Psoas muscle (tissue), 8 donors: ENCODE results near the gene EVI5L. TPM values are rescaled to one million over a fixed set of nuclear protein-coding genes. Genes with fewer than 3 reads are reported as not detected.

Experiments
- ATAC-seq, 4 donors: fragments of 200-7000 bp; cut with Tn5 transposase; one replicate each; pipeline ENCODE4 v1.9.1; 2020; ENCODE audit warnings: moderate library complexity in 3 of 4, mild to moderate bottlenecking in 2 of 4
- DNase-seq, 2 donors: peaks; one replicate each; pipeline ENCODE4 v3.0.0-alpha.2; 2020
- H3K27ac ChIP-seq: fragments of 200-600 bp; one replicate; pipeline ENCODE4 v1.8.0; 2022
- H3K27me3 ChIP-seq, 3 donors: fragments of 200-600 bp in 1 of 3; one replicate each; pipeline versions ENCODE4 v1.6.1 to v1.8.0; 2013 to 2022; ENCODE audit warnings: low read length in 2 of 3, mild to moderate bottlenecking in 2 of 3, moderate library complexity in 1 of 3; ENCODE audit not compliant: insufficient read depth in 3 of 3
- H3K36me3 ChIP-seq, 2 donors: fragments of 200-600 bp in 1 of 2; one replicate each; pipeline versions ENCODE4 v1.6.1 to v1.8.0; 2013 to 2022; ENCODE audit warnings: low read depth in 1 of 2, mild to moderate bottlenecking in 1 of 2, moderate library complexity in 1 of 2; ENCODE audit not compliant: insufficient read depth in 1 of 2
- H3K4me1 ChIP-seq: fragments of 200-600 bp; one replicate; pipeline ENCODE4 v1.8.0; 2022
- H3K4me3 ChIP-seq: fragments of 200-600 bp; one replicate; pipeline ENCODE4 v1.8.0; 2022; ENCODE audit warnings: mild to moderate bottlenecking
- H3K9me3 ChIP-seq: fragments of 200-600 bp; one replicate; pipeline ENCODE4 v1.8.0; 2022
- WGBS, 3 donors: extraction: QIAGEN DNeasy Blood & Tissue Kit; methylation state at CpG; one replicate each; pipeline versions ENCODE4 v1.1.6 to v1.1.7; 2013; 5-methylcytosine and 5-hydroxymethylcytosine counted together
- intact Hi-C, 2 donors: fragments of 100-400 bp; cut with DNase I; formaldehyde crosslinking; loops; one replicate each; pipeline versions ENCODE4 v1.11.0 to v1.14.2; 2022
- polyA plus RNA-seq, 3 donors: library from polyadenylated mRNA; stranded (reverse); fragments of 200-250 nt; gene quantifications; one replicate each; pipeline ENCODE4 v1.2.3, GENCODE V29; 2013
- total RNA-seq, 4 donors: library from RNA; stranded (reverse); fragmentation: NEBNext Ultra II Directional in 2 of 4; extraction: Animal tissue kit (Norgen Biotek cat#: 25700) in 2 of 4; gene quantifications; one replicate each; pipeline versions ENCODE4 v1.2.1 to v1.2.4, GENCODE V29; 2021 to 2023
- TF ChIP-seq, protein P1 (sequence below): fragments of 200-600 bp; IDR thresholded peaks from one replicate; pipeline ENCODE4 v1.8.0; 2022; ENCODE audit warnings: antibody characterized with exemption
- donor health status: healthy with polysubstance abuse.
- donor health status: DM: no; HTN: no; CAD: no; lungs with moderate emphysema.
- donor health status: Bipolar disorder and iron deficiency.
- donor health status: healthy.
- donor health status: DM: yes; HTN: yes; CAD: no.
- donor health status: DM: no; HTN: no; CAD: no.
- donor health status: DM: no; HTN: no; CAD: no.
- donor health status: DM: yes; HTN: yes; CAD: no.

The EVI5L gene
- total and polyA plus RNA-seq, 7 donors, result 5.8 to 25.9 (median 13.9) TPM

DNA sequence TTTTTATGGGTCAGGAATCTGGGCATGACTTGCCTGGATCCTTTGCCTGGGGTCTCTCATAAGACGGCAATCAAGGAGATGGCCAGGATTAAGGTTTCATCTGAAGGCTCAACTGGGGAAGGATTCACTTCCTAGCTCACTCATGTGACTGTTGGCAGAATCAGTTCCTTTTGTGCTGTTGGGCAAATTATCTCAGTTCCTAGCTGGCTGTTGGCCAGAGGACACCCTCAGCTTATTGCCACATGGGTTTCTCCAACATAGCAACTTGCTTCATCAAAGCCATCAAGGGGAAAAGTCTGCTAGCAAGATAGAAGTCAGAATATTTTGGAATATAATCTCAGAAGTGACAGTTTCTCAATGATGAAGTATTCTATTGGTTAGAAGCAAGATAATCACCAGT, 12.2 kb upstream of the EVI5L start:
- WGBS, 3 donors, result 83 to 86% (median 84%) methylated on average over 1 of the region's 1 CpG
- peaks cover 0 to 17% (median 0%) of the 10 kb centered on the region in 3 donors for H3K27me3 ChIP-seq

DNA sequence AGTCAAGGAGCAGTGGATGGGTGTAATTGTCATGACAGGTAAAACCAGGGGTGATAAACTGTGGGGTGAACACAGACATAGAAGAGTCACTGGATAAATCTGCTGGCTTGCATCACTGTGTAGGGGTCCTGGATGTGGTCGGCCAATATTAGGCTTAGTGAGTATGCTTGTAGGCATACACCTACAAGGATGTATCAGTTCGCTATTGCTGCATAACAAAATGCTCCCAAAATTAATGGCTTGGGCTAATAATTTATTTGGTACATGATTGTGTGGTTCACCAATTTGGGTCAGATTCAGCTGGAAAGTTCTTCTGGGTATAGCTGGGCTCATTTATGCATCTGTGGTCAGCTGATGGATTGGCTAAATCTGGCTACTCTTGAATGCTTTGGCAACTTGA, 11.2 kb upstream of the EVI5L start:
- no peak overlapping the region for H3K27ac ChIP-seq
- peaks cover 4% of the 10 kb centered on the region for H3K9me3 ChIP-seq
- TF ChIP-seq, protein P1, sequence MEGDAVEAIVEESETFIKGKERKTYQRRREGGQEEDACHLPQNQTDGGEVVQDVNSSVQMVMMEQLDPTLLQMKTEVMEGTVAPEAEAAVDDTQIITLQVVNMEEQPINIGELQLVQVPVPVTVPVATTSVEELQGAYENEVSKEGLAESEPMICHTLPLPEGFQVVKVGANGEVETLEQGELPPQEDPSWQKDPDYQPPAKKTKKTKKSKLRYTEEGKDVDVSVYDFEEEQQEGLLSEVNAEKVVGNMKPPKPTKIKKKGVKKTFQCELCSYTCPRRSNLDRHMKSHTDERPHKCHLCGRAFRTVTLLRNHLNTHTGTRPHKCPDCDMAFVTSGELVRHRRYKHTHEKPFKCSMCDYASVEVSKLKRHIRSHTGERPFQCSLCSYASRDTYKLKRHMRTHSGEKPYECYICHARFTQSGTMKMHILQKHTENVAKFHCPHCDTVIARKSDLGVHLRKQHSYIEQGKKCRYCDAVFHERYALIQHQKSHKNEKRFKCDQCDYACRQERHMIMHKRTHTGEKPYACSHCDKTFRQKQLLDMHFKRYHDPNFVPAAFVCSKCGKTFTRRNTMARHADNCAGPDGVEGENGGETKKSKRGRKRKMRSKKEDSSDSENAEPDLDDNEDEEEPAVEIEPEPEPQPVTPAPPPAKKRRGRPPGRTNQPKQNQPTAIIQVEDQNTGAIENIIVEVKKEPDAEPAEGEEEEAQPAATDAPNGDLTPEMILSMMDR, result no peak
- no peaks in the 10 kb centered on the region for H3K4me1 ChIP-seq
- no peak overlapping the region for H3K4me3 ChIP-seq
- ATAC-seq (no peak), DNase-seq (no peak)
- WGBS, 3 donors, result 48 to 81% (median 80%) methylated on average over 2 of the region's 2 CpGs
- intact Hi-C loops, result loop anchor here in 1 of 2 donors (10.0 kb wide), 1 partner anchor 464 kb away; no protein-coding TSS in a partner anchor
- H3K27me3 ChIP-seq, result peaks cover 0 to 19% (median 0%) of the 10 kb centered on the region in 3 donors
- H3K36me3 ChIP-seq, result no peaks in the 10 kb centered on the region

More for the DNA sequence above, 12.2 kb upstream of the EVI5L start:
- Histone ChIP-seq H3K4me1 (no peaks in the 10 kb centered on the region), H3K9me3 (peaks cover 4% of the 10 kb centered on the region), H3K36me3 (no peaks in the 10 kb centered on the region), H3K27ac (no peak overlapping the region), H3K4me3 (no peak overlapping the region)
- TF ChIP-seq, protein P1, result no peak
- intact Hi-C loops, result loop anchor here in 1 of 2 donors (10.0 kb wide), 1 partner anchor 463 kb away; no protein-coding TSS in a partner anchor
- ATAC-seq, result no peak
- no peak for DNase-seq

DNA sequence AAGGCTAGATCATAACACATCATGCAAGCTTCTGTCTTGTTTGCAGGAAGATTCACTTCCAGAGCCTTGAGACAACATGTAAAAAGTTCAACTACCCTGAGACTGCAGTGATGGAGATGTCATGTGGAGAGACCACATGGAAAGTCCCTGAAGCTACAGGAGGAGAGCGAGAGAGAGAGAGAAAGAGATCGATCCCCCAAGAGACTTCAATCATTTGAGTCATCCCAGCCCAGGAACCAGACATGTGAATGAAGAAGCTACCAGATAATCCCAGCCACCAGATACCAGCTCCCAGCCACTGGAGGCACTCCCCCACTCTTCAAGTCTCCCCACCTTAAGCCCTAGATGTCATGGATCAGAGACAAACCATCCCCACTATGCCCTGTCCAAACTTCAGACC, 10.7 kb upstream of the EVI5L start:
- Histone ChIP-seq H3K27me3 (peaks cover 0 to 21% (median 0%) of the 10 kb centered on the region in 3 donors), H3K9me3 (peaks cover 4% of the 10 kb centered on the region), H3K27ac (no peak overlapping the region), H3K4me3 (no peak overlapping the region), H3K36me3 (no peaks in the 10 kb centered on the region), H3K4me1 (no peaks in the 10 kb centered on the region)
- intact Hi-C loops, result loop anchor here in 1 of 2 donors (10.0 kb wide), 1 partner anchor 465 kb away; no protein-coding TSS in a partner anchor
- 66 to 74% (median 68%) methylated on average over 2 of the region's 2 CpGs for WGBS, 3 donors
- TF ChIP-seq, protein P1, result no peak
- ATAC-seq, result no peak
- no peak for DNase-seq

DNA sequence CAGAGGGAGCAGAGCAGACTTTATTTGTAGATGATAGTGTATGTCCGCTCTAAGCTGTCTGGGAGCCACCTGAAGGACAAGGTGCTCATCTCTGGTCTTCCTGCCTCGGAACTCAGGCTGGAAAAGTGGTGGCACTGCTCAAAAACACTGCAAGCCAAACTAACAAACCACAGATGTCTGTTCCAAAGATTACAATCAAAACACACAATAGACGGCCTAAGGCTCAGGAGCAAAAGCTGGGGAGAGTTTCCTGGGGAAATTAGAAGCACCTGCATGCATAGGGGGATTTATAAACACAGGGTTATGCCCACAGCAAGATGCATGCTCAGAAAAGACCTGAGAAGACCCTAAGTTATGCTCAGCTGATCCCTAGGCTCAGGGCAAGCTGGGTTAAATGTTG, 9.4 kb upstream of the EVI5L start:
- no peaks in the 10 kb centered on the region for H3K4me1 ChIP-seq
- ATAC-seq (no peak), DNase-seq (no peak)
- peaks cover 4% of the 10 kb centered on the region for H3K9me3 ChIP-seq
- peaks cover 0 to 30% (median 0%) of the 10 kb centered on the region in 3 donors for H3K27me3 ChIP-seq
- no peak overlapping the region for H3K27ac ChIP-seq
- intact Hi-C loops, result no loop called here
- H3K4me3 ChIP-seq, result no peak overlapping the region
- WGBS, 3 donors, result 56 to 58% (median 57%) methylated on average over 3 of the region's 3 CpGs
- no peaks in the 10 kb centered on the region for H3K36me3 ChIP-seq
- TF ChIP-seq, protein P1, result no peak
